ENCODE data around the gene EPS8.

DNA sequence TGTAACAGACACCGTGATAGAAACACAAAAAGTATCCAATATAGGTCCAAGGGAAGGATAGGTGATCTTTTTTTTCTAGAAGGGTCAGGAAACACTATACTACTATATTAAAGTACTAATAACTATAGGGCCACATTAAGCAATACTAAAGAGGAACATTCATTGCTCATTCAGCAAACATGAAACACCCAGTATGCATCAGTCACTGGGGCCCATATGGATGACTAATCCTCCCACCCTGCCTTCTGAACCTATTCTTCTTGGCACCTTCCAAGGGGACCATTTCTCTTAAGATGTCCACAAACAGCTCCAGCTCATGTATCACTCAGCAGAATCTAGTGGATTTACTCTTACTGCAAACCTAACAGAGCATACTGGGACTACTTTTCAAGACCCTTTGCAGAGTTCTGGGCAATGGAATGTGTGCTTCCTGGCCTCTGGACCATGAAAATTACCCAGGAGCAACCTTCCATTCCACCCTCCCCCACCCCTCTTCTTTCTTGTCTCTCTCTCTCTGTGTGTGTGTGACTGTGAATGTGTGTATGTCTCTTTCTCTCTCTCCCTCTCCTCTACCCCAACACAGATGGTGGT lies 187.9 kb downstream of the EPS8 start:
- TF ChIP-seq CTCF (IDR thresholded peaks at IDR 0.05) (no peak), EZH2 (IDR thresholded peaks at IDR 0.05; ENCODE audit: borderline replicate concordance, insufficient read depth, low read depth, low read length, poor library complexity, severe bottlenecking) (no peak)
